ENCODE data around the gene SPG7. TPM values are rescaled to one million over a fixed set of nuclear protein-coding genes. Genes with fewer than 3 reads are reported as not detected.

SPG7 gene
- total and polyA plus RNA-seq, 2 of the 4 experiments (the other 2 are of a cell fraction), result 94.6 to 96.8 TPM

DNA sequence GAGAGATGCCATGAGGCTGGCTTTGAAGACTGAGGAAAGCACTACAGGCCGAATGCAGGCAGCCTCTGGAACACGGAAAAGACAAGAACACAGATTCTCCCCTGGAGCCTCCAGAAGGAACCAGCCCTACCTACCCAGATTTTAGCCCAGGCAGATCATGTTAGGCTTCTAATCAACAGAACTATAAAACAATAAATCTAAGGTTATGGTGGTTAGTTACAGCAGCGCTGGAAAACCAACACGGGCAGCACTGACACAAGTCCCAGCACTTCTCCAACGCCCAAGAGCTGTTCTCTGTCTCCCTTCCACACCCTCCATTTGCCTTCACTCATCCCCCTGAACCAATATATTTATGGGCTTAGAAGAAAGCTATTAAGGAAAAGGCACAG, 25.4 kb upstream of the SPG7 start:
- no peak overlapping the region for H3K27ac ChIP-seq (ENCODE audit: insufficient read depth, low read length)
- no peak overlapping the region for H2AK5ac ChIP-seq (ENCODE audit: low read depth, low read length)
- no peaks in the 10 kb centered on the region for H3K36me3 ChIP-seq (ENCODE audit: control insufficient read depth, insufficient read depth, low read length)
- H3K27me3 ChIP-seq (ENCODE audit: control insufficient read depth, insufficient read depth, low read length), result no peaks in the 10 kb centered on the region
- no peak overlapping the region for H4K91ac ChIP-seq (ENCODE audit: insufficient read depth, low read depth, low read length)
- no peak overlapping the region for H2AK9ac ChIP-seq (replicated peaks; ENCODE audit: low read depth, low read length, poor library complexity)
- POLR2A ChIA-PET (ENCODE audit: unreplicated experiment), result no interaction called here
- no TSS peak for BruUV-seq (replicated peaks)
- dilution Hi-C loops (cut with HindIII; ENCODE audit: low sequenced_read_pairs, unreplicated experiment) (no loop called here), in situ Hi-C loops (cut with MboI; ENCODE audit: low sequenced_read_pairs) (no loop called here), intact Hi-C loops (cut with micrococcal nuclease) (no loop called here)
- CTCF ChIA-PET, result no interaction called here
- no peak for ATAC-seq (ENCODE audit: low read depth)
- H2BK120ac ChIP-seq (ENCODE audit: low read depth, low read length), result no peak overlapping the region
- TF ChIP-seq CEBPB (IDR thresholded peaks at IDR 0.05; ENCODE audit: low read depth, low read length), result no peak
- TF ChIP-seq SMC3 (IDR thresholded peaks at IDR 0.05; ENCODE audit: low read depth, low read length), result no peak
- no peak for TF ChIP-seq MAFK (IDR thresholded peaks at IDR 0.05; ENCODE audit: low read depth, low read length)
- H4K20me1 ChIP-seq (ENCODE audit: insufficient read depth, low read length), result peaks cover 98% of the 10 kb centered on the region
- H4K8ac ChIP-seq (ENCODE audit: low read depth in 2 of 2, low read length in 2 of 2), result no peak overlapping the region
- H2BK15ac ChIP-seq (ENCODE audit: low read depth, low read length), result no peak overlapping the region
- no peak for DNase-seq
- no peak overlapping the region for H3K18ac ChIP-seq (ENCODE audit: low read depth, low read length)
- H3K9me3 ChIP-seq (ENCODE audit: control insufficient read depth, insufficient read depth, low read length), result no peaks in the 10 kb centered on the region
- H3K9me1 ChIP-seq (ENCODE audit: insufficient read depth, low read length), result peaks cover 53% of the 10 kb centered on the region
- no peak overlapping the region for H2BK20ac ChIP-seq (ENCODE audit: low read depth, low read length)
- H3K23ac ChIP-seq (ENCODE audit: low read depth, low read length), result no peak overlapping the region
- H3K4ac ChIP-seq (ENCODE audit: low read depth, low read length), result no peak overlapping the region
- no peak overlapping the region for H2AFZ ChIP-seq (replicated peaks; ENCODE audit: low read length, poor library complexity)
- peak overlapping the region; percentile 29; the same call in 1 of the 2 replicates for H3K4me2 ChIP-seq (ENCODE audit: low read depth, low read length)
- no peak overlapping the region for H4K5ac ChIP-seq (ENCODE audit: low read depth, low read length)
- peaks cover 31% of the 10 kb centered on the region for H3K4me1 ChIP-seq (ENCODE audit: control insufficient read depth, insufficient read depth, low read length)
- H3K56ac ChIP-seq (ENCODE audit: extremely low read depth, insufficient read depth, low read length), result no peak overlapping the region
- no peak overlapping the region for H3K4me3 ChIP-seq (ENCODE audit: insufficient read depth, low read depth, low read length)
- no peak overlapping the region for H3K9ac ChIP-seq (ENCODE audit: low read depth, low read length)
- no CpG with 5 or more reads among the region's 5 CpGs for WGBS, 2 experiments (ENCODE audit: extremely low coverage in 2 of 2, insufficient read length in 1 of 2)
- no peak overlapping the region for H3K14ac ChIP-seq (replicated peaks; ENCODE audit: low read depth, low read length)
- H2BK5ac ChIP-seq (ENCODE audit: low read depth, low read length, poor library complexity, severe bottlenecking), result no peak overlapping the region
- peaks cover 0 to 72% of the 10 kb centered on the region in 2 experiments; a peak in 2 of 4 replicates for H3K79me1 ChIP-seq (ENCODE audit: low read depth in 1 of 2, low read length in 2 of 2)

Data from IMR-90 (cell line).